Right atrium auricular region (tissue), 2 donors: ENCODE measurements around the gene DPP6. TPM values are rescaled to one million over a fixed set of nuclear protein-coding genes. Genes with fewer than 3 reads are reported as not detected.
A peak's percentile ranks its signal among the peaks of the same experiment; 100 is the strongest.

Experiments used
- DNase-seq: peaks from one replicate; pipeline ENCODE4 v3.0.0-alpha.2; 2019; ENCODE audit warnings: low spot score
- H3K27ac ChIP-seq, 2 donors: fragments of 200-600 bp; sonication (generic); 1 replicate in 1 of 2; 2 replicates in 1 of 2; pipeline ENCODE4 v1.5.1; 2016 to 2019
- H3K27me3 ChIP-seq, 2 donors: fragments of 200-600 bp; sonication (generic); one replicate each; pipeline versions ENCODE4 v1.5.1 to v1.6.0; 2017 to 2019
- H3K36me3 ChIP-seq: fragments of 200-600 bp; sonication (generic); one replicate; pipeline ENCODE4 v1.5.1; 2016
- H3K4me1 ChIP-seq, 2 donors: fragments of 200-600 bp; sonication (generic); one replicate each; pipeline versions ENCODE4 v1.5.1 to v1.6.0; 2017 to 2019
- H3K4me3 ChIP-seq, 2 donors: fragments of 200-600 bp; sonication (generic); 1 replicate in 1 of 2; 2 replicates in 1 of 2; pipeline ENCODE4 v1.5.1; 2017 to 2019; ENCODE audit warnings: mild to moderate bottlenecking in 1 of 2, moderate library complexity in 1 of 2
- H3K9me3 ChIP-seq, 2 donors: fragments of 200-600 bp; sonication (generic); one replicate each; pipeline ENCODE4 v1.5.1; 2019
- total RNA-seq, 2 donors: library from RNA; depleted of rRNA; stranded (reverse); fragments of >200 nt; gene quantifications; one replicate each; pipeline ENCODE4 v1.1.0, GENCODE V29; 2016
- TF ChIP-seq, protein P1 (sequence below), 2 donors: fragments of 200-600 bp; sonication (generic); IDR thresholded peaks; one replicate each; pipeline ENCODE4 v1.5.1; 2019; ENCODE audit warnings: antibody characterized with exemption in 2 of 2

DPP6 gene
- total RNA-seq, 2 donors from 2014 or later = 0.35 to 0.85 TPM

DNA sequence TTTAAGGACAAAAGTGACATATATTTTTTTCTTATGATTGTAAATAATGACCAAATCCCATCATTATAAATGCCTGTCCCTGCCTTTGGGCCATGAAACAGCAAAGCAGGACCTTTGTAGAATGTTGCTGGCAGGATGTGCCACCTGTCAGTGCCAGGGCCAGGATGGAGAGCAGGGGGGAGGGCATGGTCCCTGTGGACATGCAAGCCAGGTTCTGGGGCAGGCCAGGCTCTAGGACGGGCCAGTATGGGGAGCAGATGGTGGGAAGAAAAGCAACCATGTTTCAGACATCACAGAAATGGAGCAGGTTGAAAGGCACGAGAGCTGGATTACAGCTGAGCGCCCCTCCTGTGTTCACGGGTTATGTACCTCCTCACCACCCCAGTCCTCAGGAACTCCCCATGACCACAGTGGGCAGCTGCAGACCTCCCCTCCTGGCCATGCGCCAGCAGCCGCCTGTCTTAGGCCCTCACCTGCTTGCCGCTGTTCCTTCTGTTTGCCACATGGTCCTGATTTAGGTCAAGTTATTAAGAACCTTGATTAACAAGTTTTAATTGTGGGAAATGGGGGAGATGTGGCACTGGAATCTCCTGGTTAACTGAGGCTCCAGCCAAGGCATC, 740.3 kb downstream of the DPP6 start:
- H3K27me3 ChIP-seq = no peaks in the 10 kb centered on the region
- TF ChIP-seq, protein P1, sequence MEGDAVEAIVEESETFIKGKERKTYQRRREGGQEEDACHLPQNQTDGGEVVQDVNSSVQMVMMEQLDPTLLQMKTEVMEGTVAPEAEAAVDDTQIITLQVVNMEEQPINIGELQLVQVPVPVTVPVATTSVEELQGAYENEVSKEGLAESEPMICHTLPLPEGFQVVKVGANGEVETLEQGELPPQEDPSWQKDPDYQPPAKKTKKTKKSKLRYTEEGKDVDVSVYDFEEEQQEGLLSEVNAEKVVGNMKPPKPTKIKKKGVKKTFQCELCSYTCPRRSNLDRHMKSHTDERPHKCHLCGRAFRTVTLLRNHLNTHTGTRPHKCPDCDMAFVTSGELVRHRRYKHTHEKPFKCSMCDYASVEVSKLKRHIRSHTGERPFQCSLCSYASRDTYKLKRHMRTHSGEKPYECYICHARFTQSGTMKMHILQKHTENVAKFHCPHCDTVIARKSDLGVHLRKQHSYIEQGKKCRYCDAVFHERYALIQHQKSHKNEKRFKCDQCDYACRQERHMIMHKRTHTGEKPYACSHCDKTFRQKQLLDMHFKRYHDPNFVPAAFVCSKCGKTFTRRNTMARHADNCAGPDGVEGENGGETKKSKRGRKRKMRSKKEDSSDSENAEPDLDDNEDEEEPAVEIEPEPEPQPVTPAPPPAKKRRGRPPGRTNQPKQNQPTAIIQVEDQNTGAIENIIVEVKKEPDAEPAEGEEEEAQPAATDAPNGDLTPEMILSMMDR (IDR thresholded peaks at IDR 0.05) = no peak
- H3K4me1 ChIP-seq = no peaks in the 10 kb centered on the region
- H3K9me3 ChIP-seq = peaks cover 0 to 5% of the 10 kb centered on the region in 2 donors
- H3K27ac ChIP-seq = no peak overlapping the region
- DNase-seq = no peak
- no peak overlapping the region for H3K4me3 ChIP-seq
- H3K36me3 ChIP-seq = no peaks in the 10 kb centered on the region

DNA sequence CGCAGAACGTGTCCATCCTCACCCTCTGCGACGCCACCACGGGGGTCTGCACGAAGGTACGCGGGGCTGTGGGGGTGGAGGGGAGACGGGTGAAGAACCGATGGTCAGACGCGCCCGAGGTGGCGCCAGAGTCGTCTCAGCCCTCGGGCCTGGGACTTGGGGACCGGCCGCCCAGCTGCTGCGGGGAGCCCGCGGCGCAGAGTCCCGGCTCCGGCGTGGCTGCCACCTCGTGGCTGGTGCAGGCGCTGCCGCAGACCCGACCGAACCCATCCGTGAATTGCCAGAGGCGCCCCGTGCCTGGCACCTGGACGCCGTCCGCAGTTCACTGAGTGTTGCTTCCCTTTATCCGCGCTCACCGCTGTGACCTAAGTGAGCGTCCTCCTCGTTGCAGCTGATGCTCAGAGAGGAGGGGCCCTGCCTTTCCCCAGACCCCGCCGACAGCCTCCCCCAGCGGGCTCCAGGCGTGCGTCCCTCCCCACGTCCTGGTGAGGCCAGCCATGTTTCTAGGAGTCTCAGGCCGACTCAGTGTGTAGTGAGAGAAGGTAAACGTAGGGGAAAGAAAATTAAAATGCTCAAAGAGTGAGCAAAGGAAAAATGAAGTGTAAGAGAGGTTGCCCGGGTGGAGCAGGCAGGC, 742.1 kb downstream of the DPP6 start:
- Histone ChIP-seq H3K4me1 (no peaks in the 10 kb centered on the region), H3K27ac (no peak overlapping the region), H3K36me3 (no peaks in the 10 kb centered on the region), H3K4me3 (no peak overlapping the region), H3K27me3 (no peaks in the 10 kb centered on the region), H3K9me3 (no peaks in the 10 kb centered on the region)
- DNase-seq = no peak
- TF ChIP-seq, protein P1 (IDR thresholded peaks at IDR 0.05) = peak in 1 of 2 donors; percentile 53

DNA sequence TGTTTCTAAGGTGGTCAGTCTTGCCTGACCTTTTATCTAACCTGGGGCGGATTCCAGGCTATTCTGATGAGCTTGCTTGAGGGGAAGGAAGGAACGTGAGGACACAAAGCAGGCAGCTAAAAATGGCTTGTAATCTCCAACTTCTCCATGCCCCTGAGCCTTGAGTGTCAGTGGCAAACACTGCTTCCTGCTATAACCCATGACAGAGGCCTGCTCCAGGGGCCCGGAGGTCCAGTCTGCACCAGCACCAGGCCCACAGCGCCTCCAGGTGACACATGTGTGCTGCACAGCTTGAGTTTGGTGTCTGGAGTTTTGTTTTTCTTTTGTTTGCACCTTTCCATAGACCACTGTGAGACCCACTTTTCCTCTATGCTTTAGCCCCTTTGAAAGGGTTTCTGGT, 742.8 kb downstream of the DPP6 start:
- TF ChIP-seq, protein P1 (IDR thresholded peaks at IDR 0.05) = no peak
- DNase-seq = no peak
- no peaks in the 10 kb centered on the region for H3K36me3 ChIP-seq
- H3K9me3 ChIP-seq = no peaks in the 10 kb centered on the region
- H3K4me1 ChIP-seq = no peaks in the 10 kb centered on the region
- H3K27ac ChIP-seq = no peak overlapping the region
- no peak overlapping the region for H3K4me3 ChIP-seq
- no peaks in the 10 kb centered on the region for H3K27me3 ChIP-seq

DNA sequence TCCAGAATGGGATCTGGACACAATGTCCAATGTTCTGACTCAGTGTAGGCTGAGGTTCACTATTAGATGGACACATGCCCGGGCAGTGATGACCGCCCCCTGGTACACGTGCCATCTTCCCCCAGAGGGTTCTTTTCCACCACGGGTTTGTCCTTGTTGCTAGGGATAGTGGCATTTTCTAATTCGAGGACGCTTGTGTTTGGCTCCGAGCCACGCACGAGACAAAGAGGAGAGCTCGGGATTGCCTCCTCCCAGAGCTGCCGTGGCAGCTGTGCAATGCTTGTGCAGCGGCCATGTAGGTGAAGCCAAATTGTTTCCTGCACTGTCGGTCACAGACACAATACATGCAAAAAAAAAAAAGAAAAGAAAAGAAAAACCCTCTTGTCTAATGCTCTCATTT, 743.2 kb downstream of the DPP6 start:
- H3K27me3 ChIP-seq = no peaks in the 10 kb centered on the region

DNA sequence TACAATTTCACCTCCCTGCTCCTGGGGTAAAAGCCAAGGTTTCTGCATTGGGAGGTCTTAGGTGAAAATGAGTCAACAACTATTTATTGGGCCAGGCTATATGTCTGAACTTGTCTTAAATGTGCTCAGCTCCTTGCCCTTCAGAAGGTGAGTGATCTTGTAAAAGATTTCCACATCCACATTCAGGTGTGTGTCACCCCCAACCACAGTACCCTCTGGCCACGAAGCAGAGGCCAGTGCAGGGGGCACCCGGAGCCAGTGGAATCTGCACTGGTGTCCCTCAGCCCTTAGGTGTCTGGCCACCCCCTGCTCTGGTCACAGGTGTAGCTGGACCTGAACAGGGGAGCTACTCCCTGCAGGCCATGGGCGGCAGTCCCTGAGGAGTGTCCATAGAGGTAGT, 752.3 kb downstream of the DPP6 start:
- no peak for DNase-seq
- H3K27me3 ChIP-seq = no peaks in the 10 kb centered on the region

More for the DNA sequence above, 743.2 kb downstream of the DPP6 start:
- no peak for DNase-seq
- TF ChIP-seq, protein P1 (IDR thresholded peaks at IDR 0.05) = no peak
- no peak overlapping the region for H3K27ac ChIP-seq
- H3K4me1 ChIP-seq = no peaks in the 10 kb centered on the region
- H3K9me3 ChIP-seq = no peaks in the 10 kb centered on the region
- no peak overlapping the region for H3K4me3 ChIP-seq
- no peaks in the 10 kb centered on the region for H3K36me3 ChIP-seq

More for the DNA sequence above, 752.3 kb downstream of the DPP6 start:
- TF ChIP-seq, protein P1 (IDR thresholded peaks at IDR 0.05) = no peak
- Histone ChIP-seq H3K27ac (no peak overlapping the region), H3K36me3 (no peaks in the 10 kb centered on the region), H3K4me1 (no peaks in the 10 kb centered on the region), H3K4me3 (no peak overlapping the region), H3K9me3 (no peaks in the 10 kb centered on the region)
